Mononuclear cell (primary cell): ENCODE measurements around the gene KBTBD2. TPM values are rescaled to one million over a fixed set of nuclear protein-coding genes. Genes with fewer than 3 reads are reported as not detected.
"Not testable (repeated sequence)": the region's sequence is repeated elsewhere in the genome, so short reads cannot be mapped to it uniquely, and the experiment has no call there.

Experiments
- H3K27me3 ChIP-seq: 2 replicates; pipeline ENCODE4 v1.6.0; 2011; ENCODE audit warnings: low read length, control low read depth; ENCODE audit not compliant: insufficient read depth
- H3K4me1 ChIP-seq: 2 replicates; pipeline ENCODE4 v1.5.1; 2011; ENCODE audit warnings: mild to moderate bottlenecking, low read length, control low read depth; ENCODE audit not compliant: insufficient read depth
- H3K4me3 ChIP-seq: 2 replicates; pipeline ENCODE4 v1.5.1; 2011; ENCODE audit warnings: mild to moderate bottlenecking, low read length, moderate library complexity
- H3K9me3 ChIP-seq: 2 replicates; pipeline ENCODE4 v1.5.1; 2011; ENCODE audit warnings: low read depth, mild to moderate bottlenecking, control low read depth, low read length
- total RNA-seq: library from RNA; depleted of rRNA; stranded (reverse); fragments of >200 nt; gene quantifications from one replicate; pipeline ENCODE4 v1.2.3, GENCODE V29; 2012

KBTBD2 gene
- total RNA-seq, 1 donor: 169 TPM

DNA sequence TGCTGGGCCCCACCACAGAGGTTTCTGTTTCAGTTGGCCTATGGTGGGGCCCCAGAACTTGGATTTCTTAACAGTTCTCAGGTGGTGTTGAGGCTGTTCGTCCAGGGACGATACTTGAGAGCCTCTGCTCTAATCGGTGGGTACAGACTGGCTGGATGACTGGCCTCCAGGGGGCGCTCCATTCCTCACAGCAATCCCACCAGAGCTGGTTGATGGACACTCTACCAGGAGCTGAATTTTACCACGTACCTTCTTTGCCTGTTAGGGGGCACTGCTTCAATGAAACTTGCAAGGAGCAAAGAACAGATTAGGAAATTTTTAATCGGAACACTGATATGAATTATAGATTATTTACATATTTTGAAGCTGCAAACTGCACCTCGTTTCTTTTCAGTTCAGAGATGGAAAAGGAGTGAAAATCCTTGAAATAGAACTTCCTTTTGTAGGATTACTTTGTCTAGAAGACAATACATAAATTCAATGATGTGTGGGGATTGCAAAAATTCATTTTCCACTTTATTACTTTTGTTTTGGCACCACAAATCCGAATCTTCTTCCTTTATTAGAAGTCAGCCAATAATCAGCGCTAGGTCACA is 44.8 kb downstream of the KBTBD2 start:
- Histone ChIP-seq H3K4me3 (no peak overlapping the region), H3K4me1 (peaks cover 7% of the 10 kb centered on the region), H3K9me3 (no peaks in the 10 kb centered on the region), H3K27me3 (no peaks in the 10 kb centered on the region)

DNA sequence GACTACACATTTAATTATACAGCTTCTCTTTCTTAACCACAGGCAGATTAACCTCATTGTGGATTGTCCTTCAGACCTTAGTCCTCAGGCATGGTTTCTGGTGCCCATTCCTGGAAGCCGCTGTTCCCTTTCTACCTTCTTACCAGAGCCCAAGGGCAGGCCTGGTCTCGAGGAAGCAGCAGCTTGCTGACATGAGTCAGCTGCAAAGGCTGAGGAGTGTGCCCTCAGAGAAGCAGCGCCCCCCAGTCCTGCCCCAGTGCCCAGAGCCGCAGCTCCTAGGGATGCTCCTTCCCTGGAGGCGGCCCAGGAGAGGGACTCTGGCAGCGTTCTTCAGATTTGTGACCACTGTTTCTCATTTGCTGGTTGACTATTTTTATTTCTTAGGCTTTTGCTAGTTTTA is 46.8 kb downstream of the KBTBD2 start:
- H3K9me3 ChIP-seq, H3K4me1 ChIP-seq, H3K4me3 ChIP-seq, H3K27me3 ChIP-seq: not testable (repeated sequence)

DNA sequence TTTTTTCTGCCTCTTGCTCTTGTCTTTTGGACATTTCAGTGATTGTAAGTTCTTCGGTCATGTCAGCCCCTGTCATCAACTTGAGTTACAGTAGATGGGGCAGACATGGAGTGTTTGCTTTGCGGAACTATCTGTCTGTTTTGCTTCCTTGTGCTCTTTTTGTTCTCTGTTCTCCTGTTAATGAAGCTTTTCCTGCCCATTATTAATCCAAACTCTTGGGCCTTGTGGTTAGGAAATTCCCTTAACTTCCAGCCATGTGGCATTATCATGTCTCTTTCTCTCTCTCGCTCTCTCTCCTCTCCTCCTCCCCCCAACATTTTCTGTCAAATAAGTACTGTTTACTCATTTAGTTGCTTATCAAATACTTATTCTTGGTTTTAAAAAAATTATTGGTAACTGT is 47.8 kb downstream of the KBTBD2 start:
- H3K4me1 ChIP-seq, H3K9me3 ChIP-seq, H3K4me3 ChIP-seq, H3K27me3 ChIP-seq: not testable (repeated sequence)

DNA sequence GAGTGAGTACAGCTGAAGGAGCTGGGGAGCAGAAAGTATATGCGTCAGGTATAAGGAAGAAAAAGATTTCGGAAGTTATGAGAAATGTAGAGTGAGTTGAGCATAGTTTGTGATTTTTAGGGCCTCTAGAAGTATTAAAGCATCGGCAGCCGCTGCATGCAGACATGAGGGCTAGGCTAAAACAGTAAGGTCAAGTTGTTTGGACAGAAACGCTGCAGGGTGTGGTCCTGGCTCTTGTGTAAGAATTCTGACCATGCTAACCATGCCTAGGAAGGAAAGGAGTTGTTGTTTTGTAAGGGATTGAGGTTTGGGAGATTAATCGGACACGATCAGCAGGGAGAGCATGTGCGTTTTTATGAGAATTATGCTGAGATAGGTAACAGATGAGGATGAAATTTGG is 51.7 kb downstream of the KBTBD2 start:
- H3K9me3 ChIP-seq, H3K4me1 ChIP-seq, H3K4me3 ChIP-seq, H3K27me3 ChIP-seq: not testable (repeated sequence)

DNA sequence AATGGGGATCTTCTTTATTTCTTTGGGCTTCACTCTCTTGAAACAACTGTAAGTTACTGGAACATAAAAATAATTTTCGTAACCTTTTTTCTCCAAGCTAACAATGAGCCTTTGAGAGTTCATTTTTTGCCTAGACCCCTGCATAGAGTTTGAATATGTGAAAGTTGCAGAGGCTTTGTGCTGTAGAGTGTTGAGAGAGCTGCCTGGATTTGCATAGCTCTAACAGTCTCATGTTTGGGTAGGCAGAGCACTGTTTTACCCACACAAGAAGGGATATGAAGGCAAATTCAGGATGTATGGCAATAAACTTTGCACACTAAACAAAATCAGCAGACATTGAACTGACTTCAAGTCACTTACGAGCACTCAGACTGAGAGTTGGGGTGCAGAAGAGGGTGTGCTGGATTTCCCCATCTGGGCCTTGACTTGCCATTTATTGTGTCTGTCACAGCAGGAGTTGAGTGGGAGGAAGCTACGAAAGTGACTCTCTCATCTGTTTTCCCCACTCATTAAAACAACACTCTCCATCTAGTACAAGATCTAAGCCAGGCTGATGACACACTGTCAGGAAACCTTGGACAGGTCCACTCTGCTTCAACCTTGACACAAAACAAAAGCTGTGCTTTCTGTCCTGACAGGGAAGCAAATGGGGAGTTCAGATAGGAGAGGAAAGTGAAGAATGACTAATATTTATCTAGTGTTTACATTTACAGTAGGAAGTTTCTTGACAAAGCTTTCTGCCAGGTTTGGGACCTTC is 62.4 kb downstream of the KBTBD2 start:
- not testable (repeated sequence) for H3K27me3 ChIP-seq, H3K9me3 ChIP-seq, H3K4me1 ChIP-seq

More for the DNA sequence above, 62.4 kb downstream of the KBTBD2 start:
- not testable (repeated sequence) for H3K4me3 ChIP-seq

Other genes starting within 250 kb of the KBTBD2 start
- 1.2 TPM for gene FKBP9, start 65.7 kb upstream of the KBTBD2 start, total RNA-seq
- 122 TPM for gene NT5C3A, start 171.0 kb upstream of the KBTBD2 start, total RNA-seq
- gene RP9, start 217.6 kb upstream of the KBTBD2 start, total RNA-seq: 9.4 TPM
- 29.5 TPM for gene BBS9, start 237.8 kb upstream of the KBTBD2 start, total RNA-seq